Spleen (tissue), 7 donors: Measurements from ENCODE around the gene PDGFRA.

Experiments
- CTCF ChIP-seq, 11 experiments: fragments of 200-600 bp in 7 of 11; fragments of 450-650 bp in 4 of 11; sonication (generic) in 4 of 11; IDR thresholded peaks in 8 of 11; conservative IDR thresholded peaks in 3 of 11; 1 replicate in 7 of 11; 2 replicates in 4 of 11; pipeline versions ENCODE4 v1.4.0 to v1.8.0; 2016 to 2021; ENCODE audit warnings: antibody characterized with exemption in 11 of 11, inconsistent platforms in 4 of 11, mild to moderate bottlenecking in 1 of 11
- POLR2AphosphoS5 ChIP-seq, 3 donors: sonication (generic); formaldehyde crosslinking; IDR thresholded peaks; one replicate each; pipeline ENCODE4 v1.5.1; 2017; ENCODE audit warnings: antibody characterized with exemption in 3 of 3
- donor health status: DM: no; HTN: no; CAD: no; lungs with moderate emphysema.
- donor health status: DM: no; HTN: no; CAD: no.
- donor health status: DM: no; HTN: no; CAD: no.

GRCh38 chr4:54227256-54228055 lies 1.6 kb upstream of the PDGFRA start:
- TF ChIP-seq CTCF (IDR thresholded peaks at IDR 0.05 in 8 of 11, conservative IDR thresholded peaks at IDR 0.05 in 3 of 11) (no peak), POLR2AphosphoS5 (IDR thresholded peaks at IDR 0.05) (no peak)
